Pancreas (tissue), 10 donors: Measurements from ENCODE around the gene PDE4B. TPM values are rescaled to one million over a fixed set of nuclear protein-coding genes. Genes with fewer than 3 reads are reported as not detected.

Experiments
- ATAC-seq, 4 donors: fragments of 200-7000 bp; cut with Tn5 transposase; one replicate each; pipeline versions ENCODE4 v1.8.0 to v1.9.1; 2020; ENCODE audit warnings: mild to moderate bottlenecking in 4 of 4, moderate library complexity in 4 of 4
- DNase-seq, 6 donors: peaks; one replicate each; pipeline ENCODE4 v3.0.0-alpha.2; 2020
- FAIRE-seq: peaks from 2 replicates; lab custom pipeline; 2012; peaks lifted over from hg19 to GRCh38; lab: Jason Lieb, UNC
- H3K27ac ChIP-seq, 4 donors: fragments of 200-600 bp; sonication (generic); 1 replicate in 3 of 4; 2 replicates in 1 of 4; pipeline versions ENCODE4 v1.5.0 to v1.8.0; 2020
- H3K27me3 ChIP-seq, 4 donors: fragments of 200-600 bp; one replicate each; pipeline ENCODE4 v1.8.0; 2021
- H3K36me3 ChIP-seq, 3 donors: fragments of 200-600 bp; sonication (generic) in 1 of 3; one replicate each; pipeline versions ENCODE4 v1.5.0 to v1.8.0; 2020 to 2021
- H3K4me1 ChIP-seq, 3 donors: fragments of 200-600 bp; one replicate each; pipeline ENCODE4 v1.8.0; 2021
- H3K4me3 ChIP-seq, 4 donors: fragments of 200-600 bp; sonication (generic) in 2 of 4; one replicate each; pipeline versions ENCODE4 v1.5.0 to v1.8.0; 2020 to 2021
- H3K9me3 ChIP-seq, 4 donors: fragments of 200-600 bp; one replicate each; pipeline ENCODE4 v1.8.0; 2021
- WGBS, 2 donors: extraction: QIAGEN DNeasy Blood & Tissue Kit; methylation state at CpG; one replicate each; pipeline ENCODE4 v1.1.7; 2013; 5-methylcytosine and 5-hydroxymethylcytosine counted together
- intact Hi-C, 3 donors: fragments of 100-400 bp; cut with DNase I; formaldehyde crosslinking; loops; one replicate each; pipeline versions ENCODE4 v1.11.1 to v1.14.2; 2022
- polyA plus RNA-seq, 2 donors: library from polyadenylated mRNA; stranded (reverse); fragments of 200-250 nt; gene quantifications; one replicate each; pipeline ENCODE4 v1.2.3, GENCODE V29; 2013
- total RNA-seq, 6 donors: library from RNA; stranded (reverse); fragmentation: NEBNext Ultra II Directional in 4 of 6; extraction: Animal tissue kit (Norgen Biotek cat#: 25700) in 4 of 6; gene quantifications; one replicate each; pipeline versions ENCODE4 v1.2.1 to v1.2.4, GENCODE V29; 2021 to 2023
- TF ChIP-seq, protein P1 (sequence below), 4 donors: fragments of 200-600 bp; sonication (generic) in 3 of 4; IDR thresholded peaks; one replicate each; pipeline versions ENCODE4 v1.5.0 to v1.8.0; 2021; ENCODE audit warnings: antibody characterized with exemption in 4 of 4
- donor health status: healthy with polysubstance abuse.
- donor health status: DM: no; HTN: no; CAD: no; lungs with moderate emphysema.
- donor health status: DM: no; HTN: no; CAD: no.
- donor health status: control.
- donor health status: control.
- donor health status: Bipolar disorder and iron deficiency.
- donor health status: DM: yes; HTN: yes; CAD: no.
- donor health status: DM: no; HTN: no; CAD: no.
- donor health status: DM: no; HTN: no; CAD: no.
- donor health status: DM: yes; HTN: yes; CAD: no.

The PDE4B gene
- total and polyA plus RNA-seq, 8 donors, result 0.23 to 3.7 (median 0.92) TPM

DNA sequence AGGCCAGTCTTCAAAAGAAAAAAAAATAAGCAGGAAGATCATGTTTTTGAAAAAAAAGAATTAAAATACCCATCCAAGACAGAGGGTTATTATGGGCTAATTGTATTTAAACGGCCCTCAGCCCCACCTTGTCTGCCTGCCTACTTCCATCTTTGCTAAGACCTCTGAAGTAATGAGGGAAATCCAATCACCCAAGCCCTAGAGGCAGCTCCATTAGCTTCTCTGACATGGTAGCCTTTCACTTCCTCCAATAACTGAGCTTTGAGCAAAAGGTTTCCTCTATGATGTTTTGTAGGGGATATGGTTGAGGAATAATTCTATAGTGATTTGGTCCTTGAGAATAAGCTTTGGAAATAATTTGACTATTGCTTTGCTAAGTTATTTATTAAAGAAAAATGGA lies 563.1 kb downstream of the PDE4B start:
- no peak for DNase-seq
- 35 to 44% methylated on average over 1 of the region's 1 CpG for WGBS, 2 donors
- peaks cover 0 to 3% (median 0%) of the 10 kb centered on the region in 4 donors for H3K27me3 ChIP-seq

GRCh38 chr1:66356605-66357004 lies 563.9 kb downstream of the PDE4B start:
- intact Hi-C loops, result no loop called here
- peaks cover 0 to 3% (median 0%) of the 10 kb centered on the region in 4 donors for H3K27me3 ChIP-seq
- no peaks in the 10 kb centered on the region for H3K9me3 ChIP-seq
- H3K27ac ChIP-seq, result no peak overlapping the region
- FAIRE-seq (no peak), ATAC-seq (no peak), DNase-seq (no peak)
- TF ChIP-seq, protein P1, sequence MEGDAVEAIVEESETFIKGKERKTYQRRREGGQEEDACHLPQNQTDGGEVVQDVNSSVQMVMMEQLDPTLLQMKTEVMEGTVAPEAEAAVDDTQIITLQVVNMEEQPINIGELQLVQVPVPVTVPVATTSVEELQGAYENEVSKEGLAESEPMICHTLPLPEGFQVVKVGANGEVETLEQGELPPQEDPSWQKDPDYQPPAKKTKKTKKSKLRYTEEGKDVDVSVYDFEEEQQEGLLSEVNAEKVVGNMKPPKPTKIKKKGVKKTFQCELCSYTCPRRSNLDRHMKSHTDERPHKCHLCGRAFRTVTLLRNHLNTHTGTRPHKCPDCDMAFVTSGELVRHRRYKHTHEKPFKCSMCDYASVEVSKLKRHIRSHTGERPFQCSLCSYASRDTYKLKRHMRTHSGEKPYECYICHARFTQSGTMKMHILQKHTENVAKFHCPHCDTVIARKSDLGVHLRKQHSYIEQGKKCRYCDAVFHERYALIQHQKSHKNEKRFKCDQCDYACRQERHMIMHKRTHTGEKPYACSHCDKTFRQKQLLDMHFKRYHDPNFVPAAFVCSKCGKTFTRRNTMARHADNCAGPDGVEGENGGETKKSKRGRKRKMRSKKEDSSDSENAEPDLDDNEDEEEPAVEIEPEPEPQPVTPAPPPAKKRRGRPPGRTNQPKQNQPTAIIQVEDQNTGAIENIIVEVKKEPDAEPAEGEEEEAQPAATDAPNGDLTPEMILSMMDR (IDR thresholded peaks at IDR 0.05), result no peak
- H3K4me1 ChIP-seq, result no peaks in the 10 kb centered on the region
- 37 to 48% methylated on average over 2 of the region's 2 CpGs for WGBS, 2 donors
- H3K4me3 ChIP-seq, result no peak overlapping the region
- no peaks in the 10 kb centered on the region for H3K36me3 ChIP-seq

More for the DNA sequence above, 563.1 kb downstream of the PDE4B start:
- TF ChIP-seq, protein P1 (IDR thresholded peaks at IDR 0.05), result no peak
- Histone ChIP-seq H3K4me1 (no peaks in the 10 kb centered on the region), H3K27ac (no peak overlapping the region), H3K4me3 (no peak overlapping the region), H3K36me3 (no peaks in the 10 kb centered on the region), H3K9me3 (no peaks in the 10 kb centered on the region)
- no peak for ATAC-seq
- intact Hi-C loops, result no loop called here
- no peak for FAIRE-seq

DNA sequence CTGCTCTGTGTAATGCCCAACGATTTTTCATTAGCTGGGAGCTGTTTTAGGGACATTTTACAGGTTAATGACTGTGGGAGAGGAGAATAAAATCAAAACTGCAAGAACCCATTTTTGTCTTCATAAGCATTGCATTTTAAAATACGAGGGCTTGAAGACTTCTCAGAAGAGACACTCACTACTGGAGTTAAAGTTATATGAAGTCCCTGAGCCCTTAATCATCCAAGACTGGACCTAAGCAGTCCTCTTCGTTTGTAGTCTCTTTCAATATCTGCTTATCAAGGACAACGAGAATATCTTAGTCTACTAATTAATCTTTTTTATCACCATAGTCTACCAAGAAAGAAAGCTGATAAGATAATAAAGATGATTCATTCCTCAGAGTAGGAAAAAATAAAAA lies 564.3 kb downstream of the PDE4B start:
- WGBS, 2 donors, result 34 to 40% methylated on average over 4 of the region's 4 CpGs
- no peaks in the 10 kb centered on the region for H3K9me3 ChIP-seq
- peaks cover 0 to 3% (median 0%) of the 10 kb centered on the region in 4 donors for H3K27me3 ChIP-seq
- no peaks in the 10 kb centered on the region for H3K36me3 ChIP-seq
- intact Hi-C loops, result no loop called here
- H3K4me1 ChIP-seq, result no peaks in the 10 kb centered on the region
- no peak overlapping the region for H3K4me3 ChIP-seq
- no peak for ATAC-seq
- DNase-seq, result no peak
- no peak for FAIRE-seq
- no peak overlapping the region for H3K27ac ChIP-seq
- TF ChIP-seq, protein P1 (IDR thresholded peaks at IDR 0.05), result no peak

GRCh38 chr1:66357478-66358197 lies 564.9 kb downstream of the PDE4B start:
- H3K4me3 ChIP-seq, result no peak overlapping the region
- ATAC-seq, result no peak
- WGBS, 2 donors, result 72 to 83% methylated on average over 3 of the region's 3 CpGs
- peaks cover 0 to 3% (median 0%) of the 10 kb centered on the region in 4 donors for H3K27me3 ChIP-seq
- H3K9me3 ChIP-seq, result no peaks in the 10 kb centered on the region
- FAIRE-seq, result no peak
- H3K4me1 ChIP-seq, result no peaks in the 10 kb centered on the region
- TF ChIP-seq, protein P1 (IDR thresholded peaks at IDR 0.05), result no peak
- H3K36me3 ChIP-seq, result no peaks in the 10 kb centered on the region
- no peak overlapping the region for H3K27ac ChIP-seq
- intact Hi-C loops, result no loop called here
- no peak for DNase-seq

DNA sequence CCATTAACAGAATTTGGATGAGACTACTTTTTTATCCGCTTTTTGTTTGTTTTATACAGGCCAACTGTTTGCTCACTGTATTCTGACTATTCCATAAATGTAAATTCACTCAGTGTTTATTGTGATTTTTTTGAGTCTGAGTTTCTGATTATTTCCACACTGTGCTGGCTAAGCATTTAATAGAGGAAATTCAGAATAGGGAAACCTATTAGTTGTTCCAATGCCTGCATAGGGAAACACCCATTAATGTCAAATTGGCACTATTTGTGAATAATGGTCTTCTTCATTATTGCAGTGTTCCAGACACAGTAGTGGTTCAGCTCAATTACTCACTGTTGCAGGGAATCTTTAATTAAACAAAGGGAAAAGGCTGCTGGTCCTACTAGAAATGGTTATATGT lies 566.6 kb downstream of the PDE4B start:
- WGBS, 2 donors, result 47 to 63% methylated on average over 1 of the region's 1 CpG
- Histone ChIP-seq H3K9me3 (no peaks in the 10 kb centered on the region), H3K27ac (no peak overlapping the region)

More for the DNA sequence above, 566.6 kb downstream of the PDE4B start:
- no peak for FAIRE-seq
- intact Hi-C loops, result no loop called here
- DNase-seq, result no peak
- peaks cover 0 to 3% (median 0%) of the 10 kb centered on the region in 4 donors for H3K27me3 ChIP-seq
- TF ChIP-seq, protein P1 (IDR thresholded peaks at IDR 0.05), result no peak
- no peaks in the 10 kb centered on the region for H3K4me1 ChIP-seq
- ATAC-seq, result peak in 2 of 4 donors; percentile 32 to 46
- no peaks in the 10 kb centered on the region for H3K36me3 ChIP-seq
- no peak overlapping the region for H3K4me3 ChIP-seq
